SK-N-SH (cell line): ENCODE measurements around the gene ENOX1.
"Not testable (repeated sequence)": the region's sequence is repeated elsewhere in the genome, so short reads cannot be mapped to it uniquely, and the experiment has no call there.

Experiments
- ELF1 ChIP-seq: IDR thresholded peaks from 2 replicates; pipeline ENCODE4 v1.4.0; 2012
- MXI1 ChIP-seq: IDR thresholded peaks from 2 replicates; pipeline ENCODE4 v1.6.1; 2012; ENCODE audit warnings: mild to moderate bottlenecking, low read depth, low read length, improper control_type of control experiment
- TAF1 ChIP-seq: IDR thresholded peaks from 2 replicates; pipeline ENCODE4 v1.6.1; 2012; ENCODE audit warnings: low read depth, mild to moderate bottlenecking, low read length, moderate library complexity, borderline replicate concordance

GRCh38 chr13:43351612-43352011, 435.2 kb downstream of the ENOX1 start:
- not testable (repeated sequence) for TF ChIP-seq TAF1, MXI1, ELF1
